Right lobe of liver (tissue), 4 donors: ENCODE results near the gene TXLNG.

Experiments
- CTCF ChIP-seq, 4 donors: fragments of 200-600 bp in 3 of 4; fragments of 450-650 bp in 1 of 4; IDR thresholded peaks; one replicate each; pipeline versions ENCODE4 v1.5.1 to v1.8.0; 2016 to 2022; ENCODE audit warnings: antibody characterized with exemption in 4 of 4, mild to moderate bottlenecking in 2 of 4
- POLR2A ChIP-seq: fragments of 450-650 bp; IDR thresholded peaks from one replicate; pipeline ENCODE4 v1.6.1; 2017; ENCODE audit warnings: antibody characterized with exemption, mild to moderate bottlenecking
- donor health status: DM: no; HTN: no; CAD: no.
- donor health status: DM: no; HTN: no; CAD: no.
- donor health status: DM: no; HTN: yes; CAD: no.

DNA sequence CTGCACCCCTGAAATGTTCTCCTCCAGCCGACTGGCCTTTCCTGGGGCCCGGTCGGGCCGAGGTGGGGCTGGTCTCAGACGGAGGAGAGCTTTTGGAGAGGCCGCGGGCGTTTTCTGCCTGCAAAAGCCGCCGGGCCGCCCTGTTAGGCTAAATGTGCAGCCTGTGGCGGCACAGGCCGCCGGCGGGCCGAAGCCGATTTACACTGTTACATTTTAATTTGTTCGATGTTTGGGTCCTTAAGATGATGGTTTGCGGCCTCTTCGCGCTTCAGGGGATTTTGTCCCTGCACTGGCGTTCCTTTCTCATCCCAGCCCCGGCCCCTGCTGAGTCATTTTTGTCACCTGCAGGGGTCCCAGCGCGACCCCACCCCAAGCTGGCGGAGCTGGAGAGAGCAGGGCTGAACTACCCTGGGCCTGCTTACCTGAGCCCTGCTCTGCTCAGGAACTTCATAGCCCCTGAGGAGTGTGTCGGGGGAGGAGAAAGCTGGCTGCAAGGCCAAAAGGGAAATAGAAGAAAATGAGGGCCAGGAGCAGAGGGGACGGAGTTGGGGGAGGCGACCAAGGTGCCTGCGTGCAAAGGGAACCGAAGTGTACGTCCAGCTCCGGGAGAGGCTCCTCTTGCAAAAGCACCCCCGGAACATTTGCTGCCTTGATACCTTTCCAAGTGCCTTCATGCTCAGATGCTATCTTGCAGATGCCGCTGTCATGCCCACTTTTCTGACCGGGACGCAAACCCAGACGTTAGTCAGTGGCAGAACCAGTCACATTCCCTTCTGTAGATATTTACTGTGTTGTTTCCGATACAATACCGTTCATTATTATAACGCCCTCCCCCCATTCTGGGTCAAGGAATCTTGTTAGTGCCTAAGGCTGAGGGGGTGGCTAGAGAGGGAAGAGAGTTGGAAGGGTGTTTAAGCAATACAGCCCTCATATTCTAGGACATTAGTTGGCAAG, 84.9 kb downstream of the TXLNG start:
- TF ChIP-seq CTCF (IDR thresholded peaks at IDR 0.05): no peak
- no peak for TF ChIP-seq POLR2A
